NOMO-1 treated with dmso at 0.1 percent for 144 hours (cell line): ENCODE data around the gene COL9A3.

Source experiments
- DNase-seq: peaks from one replicate; lab custom pipeline; 2025; ENCODE audit not compliant: unreplicated experiment; lab: John Stamatoyannopoulos, UW

Gene COL9A3

GRCh38 chr20:62778601-62779416 lies 38.0 kb upstream of the COL9A3 start:
- DNase-seq: no peak

- no peak for DNase-seq
These were observed 37.5 kb upstream of the COL9A3 start for GRCh38 chr20:62779417-62779685.

- DNase-seq: no peak
These were observed 36.6 kb upstream of the COL9A3 start for GRCh38 chr20:62780204-62780603.

- no peak for DNase-seq
These were observed 36.2 kb upstream of the COL9A3 start for GRCh38 chr20:62780696-62781095.

- DNase-seq: no peak
These were observed 34.5 kb upstream of the COL9A3 start for GRCh38 chr20:62782149-62782892.

- DNase-seq: no peak
These were observed 34.0 kb upstream of the COL9A3 start for GRCh38 chr20:62782893-62783278.

GRCh38 chr20:62784497-62784896 lies 32.4 kb upstream of the COL9A3 start:
- DNase-seq: no peak

GRCh38 chr20:62785393-62785792 lies 31.5 kb upstream of the COL9A3 start:
- no peak for DNase-seq

GRCh38 chr20:62786157-62786556 lies 30.7 kb upstream of the COL9A3 start:
- DNase-seq: no peak

- DNase-seq: no peak
These were observed 29.5 kb upstream of the COL9A3 start for GRCh38 chr20:62787321-62787720.

GRCh38 chr20:62787866-62788265 lies 29.0 kb upstream of the COL9A3 start:
- no peak for DNase-seq

- no peak for DNase-seq
These were observed 28.2 kb upstream of the COL9A3 start for GRCh38 chr20:62788607-62789006.

GRCh38 chr20:62790075-62790474 lies 26.8 kb upstream of the COL9A3 start:
- no peak for DNase-seq

GRCh38 chr20:62791301-62792181 lies 25.3 kb upstream of the COL9A3 start:
- DNase-seq: peak; percentile 91

- DNase-seq: no peak
These were observed 24.5 kb upstream of the COL9A3 start for GRCh38 chr20:62792182-62792939.

GRCh38 chr20:62792940-62793756 lies 23.7 kb upstream of the COL9A3 start:
- DNase-seq: no peak

GRCh38 chr20:62793757-62794006 lies 23.2 kb upstream of the COL9A3 start:
- no peak for DNase-seq

GRCh38 chr20:62794007-62794724 lies 22.7 kb upstream of the COL9A3 start:
- DNase-seq: peak; percentile 78

- DNase-seq: peak; percentile 9
These were observed 21.7 kb upstream of the COL9A3 start for GRCh38 chr20:62795023-62795761.
